Neuron (in vitro differentiated cells): ENCODE data around the gene MARVELD2.

Experiments used
- H2AFZ ChIP-seq: one replicate; pipeline ENCODE4 v1.6.1; 2013; ENCODE audit warnings: low read depth, mild to moderate bottlenecking, inconsistent platforms, low read length, moderate library complexity
- H3K27me3 ChIP-seq: one replicate; pipeline ENCODE4 v1.6.1; 2013; ENCODE audit warnings: low read length; ENCODE audit not compliant: insufficient read depth
- H3K36me3 ChIP-seq: one replicate; pipeline ENCODE4 v1.6.1; 2013; ENCODE audit warnings: low read length; ENCODE audit not compliant: insufficient read depth
- H3K4me1 ChIP-seq: one replicate; pipeline ENCODE4 v1.6.1; 2013; ENCODE audit warnings: low read length; ENCODE audit not compliant: insufficient read depth
- H3K4me3 ChIP-seq: 2 replicates; pipeline ENCODE4 v1.5.1; 2013; ENCODE audit warnings: mild to moderate bottlenecking, low read length, moderate library complexity
- H3K9me3 ChIP-seq: one replicate; pipeline ENCODE4 v1.6.1; 2013; ENCODE audit warnings: low read length

The MARVELD2 gene

GRCh38 chr5:69492391-69492922 is 77.5 kb downstream of the MARVELD2 start, which contains the start of gene OCLN:
OCLN (plus strand) TSS chr5:69492790; CDS start chr5:69504245, 11,455 bp downstream.
- Histone ChIP-seq H3K9me3 (no peaks in the 10 kb centered on the region), H3K4me1 (peaks cover 8% of the 10 kb centered on the region), H3K4me3 (peak within 1 kb of the TSS; percentile 52), H3K27me3 (peaks cover 57% of the 10 kb centered on the region), H2AFZ (peak within 1 kb of the TSS; percentile 92), H3K36me3 (no peaks in the 10 kb centered on the region)

DNA sequence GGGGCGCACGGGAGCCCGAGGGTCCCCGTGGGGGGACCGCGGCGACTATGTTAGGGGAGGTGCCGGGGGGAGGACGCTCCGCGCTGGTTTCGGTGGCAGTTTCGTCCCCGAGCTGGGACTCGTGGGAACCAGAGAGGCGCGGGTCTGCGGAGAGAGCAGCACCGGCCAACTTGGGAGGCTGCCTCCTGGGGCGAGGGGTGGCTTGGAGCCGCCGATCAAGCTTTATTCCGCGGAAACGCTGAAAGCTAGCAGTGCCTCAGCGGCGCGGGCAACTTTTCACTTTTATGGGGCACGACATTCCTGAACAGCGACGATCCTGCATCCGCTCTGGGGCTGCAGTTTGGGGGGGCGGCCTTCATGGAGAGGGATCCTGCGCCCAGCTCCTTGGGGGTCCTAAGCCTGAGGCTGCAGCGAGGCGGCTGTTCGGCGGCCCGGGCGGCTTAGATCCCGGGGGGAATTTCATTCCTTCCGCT is 78.0 kb downstream of the MARVELD2 start:
- Histone ChIP-seq H3K36me3 (no peaks in the 10 kb centered on the region), H3K4me1 (peaks cover 8% of the 10 kb centered on the region), H3K27me3 (peaks cover 57% of the 10 kb centered on the region), H2AFZ (peak overlapping the region; percentile 92), H3K4me3 (peak overlapping the region; percentile 52), H3K9me3 (no peaks in the 10 kb centered on the region)

- H3K27me3 ChIP-seq, result peaks cover 57% of the 10 kb centered on the region
- H3K4me1 ChIP-seq, result peaks cover 8% of the 10 kb centered on the region
- no peaks in the 10 kb centered on the region for H3K9me3 ChIP-seq
- H3K36me3 ChIP-seq, result no peaks in the 10 kb centered on the region
- H3K4me3 ChIP-seq, result peak overlapping the region; percentile 52
- peak overlapping the region; percentile 92 for H2AFZ ChIP-seq
Measured at GRCh38 chr5:69493396-69494133, 78.6 kb downstream of the MARVELD2 start.
